GM23338 (cell line): Measurements from ENCODE around the gene UBAC2. TPM values are rescaled to one million over a fixed set of nuclear protein-coding genes. Genes with fewer than 3 reads are reported as not detected.

Experiments used
- ATAC-seq: fragments of 200-7000 bp; cut with Tn5 transposase; 3 replicates; pipeline ENCODE4 v1.9.1; 2020
- DNase-seq: peaks from one replicate; pipeline ENCODE4 v3.0.0-alpha.2; 2015; ENCODE audit warnings: low spot score
- H2AFZ ChIP-seq: fragments of 200-600 bp; sonication (generic); 2 replicates; pipeline ENCODE4 v1.8.0; 2016; ENCODE audit warnings: antibody characterized with exemption, mild to moderate bottlenecking, moderate library complexity
- H3F3A ChIP-seq: fragments of 200-600 bp; sonication (generic); replicated peaks from 2 replicates; pipeline ENCODE4 v1.8.0; 2017; ENCODE audit warnings: antibody characterized with exemption, mixed run types, low read depth
- H3K27ac ChIP-seq: fragments of 200-600 bp; sonication (generic); 2 replicates; pipeline ENCODE4 v1.6.1; 2016; ENCODE audit warnings: low read depth
- H3K27me3 ChIP-seq: fragments of 200-600 bp; sonication (generic); 2 replicates; pipeline ENCODE4 v1.8.0; 2016; ENCODE audit warnings: mild to moderate bottlenecking, mixed run types, moderate library complexity; ENCODE audit not compliant: insufficient read depth
- H3K36me3 ChIP-seq: fragments of 200-600 bp; sonication (generic); 2 replicates; pipeline ENCODE4 v1.8.0; 2016; ENCODE audit warnings: mild to moderate bottlenecking; ENCODE audit not compliant: insufficient read depth
- H3K4me1 ChIP-seq: fragments of 200-600 bp; sonication (generic); 2 replicates; pipeline ENCODE4 v1.8.0; 2016; ENCODE audit warnings: mild to moderate bottlenecking, moderate library complexity; ENCODE audit not compliant: insufficient read depth
- H3K4me2 ChIP-seq: fragments of 200-600 bp; sonication (generic); 2 replicates; pipeline ENCODE4 v1.7.1; 2017; ENCODE audit warnings: mixed run types
- H3K4me3 ChIP-seq: fragments of 200-600 bp; sonication (generic); 2 replicates; pipeline ENCODE4 v1.6.1; 2016; ENCODE audit warnings: mixed run types
- H3K79me2 ChIP-seq: fragments of 200-600 bp; sonication (generic); replicated peaks from 2 replicates; pipeline ENCODE4 v1.8.0; 2017; ENCODE audit warnings: mild to moderate bottlenecking; ENCODE audit not compliant: insufficient read depth
- H3K9me2 ChIP-seq: fragments of 200-600 bp; sonication (generic); 2 replicates; pipeline ENCODE4 v1.8.0; 2017; ENCODE audit not compliant: insufficient read depth
- H4K20me1 ChIP-seq: fragments of 200-600 bp; sonication (generic); replicated peaks from 2 replicates; pipeline ENCODE4 v1.8.0; 2017; ENCODE audit warnings: mild to moderate bottlenecking; ENCODE audit not compliant: insufficient read depth
- H3K27ac Mint-ChIP-seq: 2 replicates; pipeline ENCODE4 v1.8.0; 2020; ENCODE audit warnings: inconsistent platforms, mild to moderate bottlenecking, moderate library complexity, mixed read lengths
- H3K27me3 Mint-ChIP-seq: 3 replicates; pipeline ENCODE4 v1.8.0; 2022; ENCODE audit warnings: low read depth, mild to moderate bottlenecking, moderate library complexity, mixed read lengths, inconsistent platforms; ENCODE audit not compliant: insufficient read depth, poor library complexity
- H3K36me3 Mint-ChIP-seq: 3 replicates; pipeline ENCODE4 v1.8.0; 2021; ENCODE audit warnings: low read depth, mild to moderate bottlenecking, inconsistent platforms, moderate library complexity, mixed read lengths
- H3K4me1 Mint-ChIP-seq: 3 replicates; pipeline ENCODE4 v1.8.0; 2020; ENCODE audit warnings: mild to moderate bottlenecking, inconsistent platforms, mixed read lengths
- H3K4me3 Mint-ChIP-seq: 3 replicates; pipeline ENCODE4 v1.8.0; 2021; ENCODE audit warnings: moderate library complexity, mild to moderate bottlenecking, inconsistent platforms, mixed read lengths
- H3K9me3 Mint-ChIP-seq: 3 replicates; pipeline ENCODE4 v1.8.0; 2020; ENCODE audit warnings: moderate library complexity, mild to moderate bottlenecking, inconsistent platforms, mixed read lengths
- CREB1 ChIP-seq: fragments of 250-450 bp; sonication (Bioruptor Pico); IDR thresholded peaks from 2 replicates; pipeline ENCODE4 v1.5.0; 2020; ENCODE audit warnings: low read depth, mild to moderate bottlenecking, moderate library complexity
- EZH2 ChIP-seq: fragments of 200-600 bp; sonication (generic); IDR thresholded peaks from one replicate; pipeline ENCODE4 v1.8.0; 2017; ENCODE audit warnings: antibody characterized with exemption, mild to moderate bottlenecking, low read depth; ENCODE audit not compliant: unreplicated experiment
- EZH2phosphoT487 ChIP-seq: fragments of 200-600 bp; sonication (generic); IDR thresholded peaks from one replicate; pipeline ENCODE4 v1.8.1; 2018; ENCODE audit warnings: antibody characterized with exemption; ENCODE audit not compliant: unreplicated experiment
- JUNB ChIP-seq: IDR thresholded peaks from one replicate; pipeline ENCODE4 v1.6.1; 2016; ENCODE audit warnings: antibody characterized with exemption; ENCODE audit not compliant: unreplicated experiment
- NANOG ChIP-seq: IDR thresholded peaks from 2 replicates; pipeline ENCODE4 v1.6.1; 2016; ENCODE audit warnings: antibody characterized with exemption, borderline replicate concordance
- POLR2AphosphoS5 ChIP-seq: IDR thresholded peaks from 2 replicates; pipeline ENCODE4 v1.6.1; 2016; ENCODE audit warnings: antibody characterized with exemption, low read depth
- STAT1 ChIP-seq: IDR thresholded peaks from one replicate; pipeline ENCODE4 v1.6.1; 2016; ENCODE audit warnings: antibody characterized with exemption; ENCODE audit not compliant: unreplicated experiment
- ZNF114 ChIP-seq: fragments of 250-450 bp; sonication (Bioruptor Pico); IDR thresholded peaks from 2 replicates; pipeline ENCODE4 v1.5.0; 2020; ENCODE audit warnings: mild to moderate bottlenecking, moderate library complexity
- ZNF331 ChIP-seq: fragments of 250-450 bp; sonication (Bioruptor Pico); IDR thresholded peaks from 2 replicates; pipeline ENCODE4 v1.5.0; 2020; ENCODE audit warnings: low read depth, mild to moderate bottlenecking, moderate library complexity
- polyA plus RNA-seq: library from polyadenylated mRNA; unstranded; fragments of >200 nt; fragmentation: Nextera tagmentation; extraction: Ambion mirVana; gene quantifications from 2 replicates; pipeline ENCODE4 v1.2.1, GENCODE V29; 2016
- total RNA-seq: library from RNA; depleted of rRNA; stranded (reverse); fragments of >200 nt; shearing (Covaris generic); gene quantifications from 2 replicates; pipeline ENCODE4 v1.2.3, GENCODE V29; 2014
- TF ChIP-seq, protein P1 (sequence below): IDR thresholded peaks from one replicate; pipeline ENCODE4 v1.6.1; 2018; ENCODE audit warnings: antibody characterized with exemption; ENCODE audit not compliant: unreplicated experiment
- TF ChIP-seq, protein P2 (sequence below), 2 experiments: fragments of 200-600 bp in 1 of 2; sonication (generic) in 1 of 2; conservative IDR thresholded peaks; 2 replicates each; pipeline versions ENCODE4 v1.5.1 to v1.6.1; 2016 to 2017; ENCODE audit warnings: antibody characterized with exemption in 2 of 2, low read depth in 2 of 2, mild to moderate bottlenecking in 2 of 2, moderate library complexity in 1 of 2
- TF ChIP-seq, protein P3 (sequence below): fragments of 250-450 bp; sonication (Bioruptor Pico); IDR thresholded peaks from 2 replicates; pipeline ENCODE4 v1.5.0; 2020; ENCODE audit warnings: mild to moderate bottlenecking, moderate library complexity
- TF ChIP-seq, protein P4 (sequence below): IDR thresholded peaks from 2 replicates; pipeline ENCODE4 v1.6.1; 2016; ENCODE audit warnings: antibody characterized with exemption

Gene UBAC2
- total and polyA plus RNA-seq, 2 experiments from 2014 or later: 37.9 to 76.9 TPM

DNA sequence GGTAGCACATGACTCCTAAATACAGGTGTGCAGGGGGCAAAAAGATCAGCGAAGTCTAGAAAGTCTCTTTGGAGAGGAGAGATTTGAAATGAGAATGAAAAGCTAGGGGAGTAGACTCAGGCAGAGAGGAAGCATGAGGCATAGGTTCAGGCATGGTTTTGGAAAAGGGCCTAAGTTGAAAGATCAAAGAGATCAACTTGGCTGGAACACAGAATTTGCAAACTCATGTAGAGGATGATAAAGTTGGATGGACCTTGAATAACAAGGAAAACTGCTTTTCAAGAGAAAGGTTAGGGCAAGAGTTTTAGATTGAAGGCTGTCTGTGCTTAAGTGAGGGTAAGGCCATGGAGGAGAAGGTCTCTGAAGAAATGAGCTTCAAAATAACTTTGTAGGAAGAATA is 47.4 kb upstream of the UBAC2 start (continued):
- no peak for TF ChIP-seq ZNF331 (CRISPR knock-in tag)
- no peak for TF ChIP-seq POLR2AphosphoS5
- TF ChIP-seq NANOG: no peak

DNA sequence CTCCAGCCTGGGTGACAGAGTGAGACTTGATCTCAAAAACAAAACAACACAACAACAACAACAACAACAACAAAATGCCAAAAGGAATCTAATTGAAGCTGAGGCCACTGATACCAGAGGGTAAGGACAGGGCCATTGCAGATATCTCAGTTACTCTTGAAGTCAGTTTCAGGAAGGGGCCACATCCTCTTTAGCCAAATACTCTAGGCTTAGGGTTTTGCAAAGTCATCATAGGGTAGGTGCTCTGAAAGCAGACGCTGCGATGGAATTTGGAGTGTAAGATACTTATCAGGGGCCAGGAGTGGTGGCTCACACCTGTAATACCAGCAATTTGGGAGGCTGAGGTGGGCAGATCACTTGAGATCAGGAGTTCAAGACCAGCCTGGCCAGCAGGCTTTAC is 46.6 kb upstream of the UBAC2 start:
- no peaks in the 10 kb centered on the region; the same call in 2 of the 3 replicates for H3K9me3 Mint-ChIP-seq
- Histone ChIP-seq H3K4me2 (no peak overlapping the region), H3K9me2 (0 out of 2 replicates have a peak, but pooled peaks cover 12% of the 10 kb centered on the region), H3K27ac (no peak overlapping the region), H3K4me3 (no peak overlapping the region), H3K36me3 (no peaks in the 10 kb centered on the region), H3F3A (no peaks in the 10 kb centered on the region), H3K4me1 (no peaks in the 10 kb centered on the region), H3K27me3 (no peaks in the 10 kb centered on the region), H2AFZ (peak overlapping the region; percentile 18; the same call in 1 of the 2 replicates), H3K79me2 (no peaks in the 10 kb centered on the region), H4K20me1 (no peaks in the 10 kb centered on the region)
- H3K36me3 Mint-ChIP-seq: no peaks in the 10 kb centered on the region
- peaks cover 1% of the 10 kb centered on the region for H3K27me3 Mint-ChIP-seq
- H3K4me3 Mint-ChIP-seq: no peak overlapping the region
- peak overlapping the region; percentile 71; the same call in 1 of the 2 replicates for H3K27ac Mint-ChIP-seq
- TF ChIP-seq, protein P1, sequence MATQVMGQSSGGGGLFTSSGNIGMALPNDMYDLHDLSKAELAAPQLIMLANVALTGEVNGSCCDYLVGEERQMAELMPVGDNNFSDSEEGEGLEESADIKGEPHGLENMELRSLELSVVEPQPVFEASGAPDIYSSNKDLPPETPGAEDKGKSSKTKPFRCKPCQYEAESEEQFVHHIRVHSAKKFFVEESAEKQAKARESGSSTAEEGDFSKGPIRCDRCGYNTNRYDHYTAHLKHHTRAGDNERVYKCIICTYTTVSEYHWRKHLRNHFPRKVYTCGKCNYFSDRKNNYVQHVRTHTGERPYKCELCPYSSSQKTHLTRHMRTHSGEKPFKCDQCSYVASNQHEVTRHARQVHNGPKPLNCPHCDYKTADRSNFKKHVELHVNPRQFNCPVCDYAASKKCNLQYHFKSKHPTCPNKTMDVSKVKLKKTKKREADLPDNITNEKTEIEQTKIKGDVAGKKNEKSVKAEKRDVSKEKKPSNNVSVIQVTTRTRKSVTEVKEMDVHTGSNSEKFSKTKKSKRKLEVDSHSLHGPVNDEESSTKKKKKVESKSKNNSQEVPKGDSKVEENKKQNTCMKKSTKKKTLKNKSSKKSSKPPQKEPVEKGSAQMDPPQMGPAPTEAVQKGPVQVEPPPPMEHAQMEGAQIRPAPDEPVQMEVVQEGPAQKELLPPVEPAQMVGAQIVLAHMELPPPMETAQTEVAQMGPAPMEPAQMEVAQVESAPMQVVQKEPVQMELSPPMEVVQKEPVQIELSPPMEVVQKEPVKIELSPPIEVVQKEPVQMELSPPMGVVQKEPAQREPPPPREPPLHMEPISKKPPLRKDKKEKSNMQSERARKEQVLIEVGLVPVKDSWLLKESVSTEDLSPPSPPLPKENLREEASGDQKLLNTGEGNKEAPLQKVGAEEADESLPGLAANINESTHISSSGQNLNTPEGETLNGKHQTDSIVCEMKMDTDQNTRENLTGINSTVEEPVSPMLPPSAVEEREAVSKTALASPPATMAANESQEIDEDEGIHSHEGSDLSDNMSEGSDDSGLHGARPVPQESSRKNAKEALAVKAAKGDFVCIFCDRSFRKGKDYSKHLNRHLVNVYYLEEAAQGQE: no peak
- TF ChIP-seq, protein P2, sequence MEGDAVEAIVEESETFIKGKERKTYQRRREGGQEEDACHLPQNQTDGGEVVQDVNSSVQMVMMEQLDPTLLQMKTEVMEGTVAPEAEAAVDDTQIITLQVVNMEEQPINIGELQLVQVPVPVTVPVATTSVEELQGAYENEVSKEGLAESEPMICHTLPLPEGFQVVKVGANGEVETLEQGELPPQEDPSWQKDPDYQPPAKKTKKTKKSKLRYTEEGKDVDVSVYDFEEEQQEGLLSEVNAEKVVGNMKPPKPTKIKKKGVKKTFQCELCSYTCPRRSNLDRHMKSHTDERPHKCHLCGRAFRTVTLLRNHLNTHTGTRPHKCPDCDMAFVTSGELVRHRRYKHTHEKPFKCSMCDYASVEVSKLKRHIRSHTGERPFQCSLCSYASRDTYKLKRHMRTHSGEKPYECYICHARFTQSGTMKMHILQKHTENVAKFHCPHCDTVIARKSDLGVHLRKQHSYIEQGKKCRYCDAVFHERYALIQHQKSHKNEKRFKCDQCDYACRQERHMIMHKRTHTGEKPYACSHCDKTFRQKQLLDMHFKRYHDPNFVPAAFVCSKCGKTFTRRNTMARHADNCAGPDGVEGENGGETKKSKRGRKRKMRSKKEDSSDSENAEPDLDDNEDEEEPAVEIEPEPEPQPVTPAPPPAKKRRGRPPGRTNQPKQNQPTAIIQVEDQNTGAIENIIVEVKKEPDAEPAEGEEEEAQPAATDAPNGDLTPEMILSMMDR (conservative IDR thresholded peaks at IDR 0.05; ENCODE audit: low read depth in 2 of 2): no peak
- TF ChIP-seq POLR2AphosphoS5: no peak
- no peak for TF ChIP-seq EZH2
- TF ChIP-seq, protein P3, sequence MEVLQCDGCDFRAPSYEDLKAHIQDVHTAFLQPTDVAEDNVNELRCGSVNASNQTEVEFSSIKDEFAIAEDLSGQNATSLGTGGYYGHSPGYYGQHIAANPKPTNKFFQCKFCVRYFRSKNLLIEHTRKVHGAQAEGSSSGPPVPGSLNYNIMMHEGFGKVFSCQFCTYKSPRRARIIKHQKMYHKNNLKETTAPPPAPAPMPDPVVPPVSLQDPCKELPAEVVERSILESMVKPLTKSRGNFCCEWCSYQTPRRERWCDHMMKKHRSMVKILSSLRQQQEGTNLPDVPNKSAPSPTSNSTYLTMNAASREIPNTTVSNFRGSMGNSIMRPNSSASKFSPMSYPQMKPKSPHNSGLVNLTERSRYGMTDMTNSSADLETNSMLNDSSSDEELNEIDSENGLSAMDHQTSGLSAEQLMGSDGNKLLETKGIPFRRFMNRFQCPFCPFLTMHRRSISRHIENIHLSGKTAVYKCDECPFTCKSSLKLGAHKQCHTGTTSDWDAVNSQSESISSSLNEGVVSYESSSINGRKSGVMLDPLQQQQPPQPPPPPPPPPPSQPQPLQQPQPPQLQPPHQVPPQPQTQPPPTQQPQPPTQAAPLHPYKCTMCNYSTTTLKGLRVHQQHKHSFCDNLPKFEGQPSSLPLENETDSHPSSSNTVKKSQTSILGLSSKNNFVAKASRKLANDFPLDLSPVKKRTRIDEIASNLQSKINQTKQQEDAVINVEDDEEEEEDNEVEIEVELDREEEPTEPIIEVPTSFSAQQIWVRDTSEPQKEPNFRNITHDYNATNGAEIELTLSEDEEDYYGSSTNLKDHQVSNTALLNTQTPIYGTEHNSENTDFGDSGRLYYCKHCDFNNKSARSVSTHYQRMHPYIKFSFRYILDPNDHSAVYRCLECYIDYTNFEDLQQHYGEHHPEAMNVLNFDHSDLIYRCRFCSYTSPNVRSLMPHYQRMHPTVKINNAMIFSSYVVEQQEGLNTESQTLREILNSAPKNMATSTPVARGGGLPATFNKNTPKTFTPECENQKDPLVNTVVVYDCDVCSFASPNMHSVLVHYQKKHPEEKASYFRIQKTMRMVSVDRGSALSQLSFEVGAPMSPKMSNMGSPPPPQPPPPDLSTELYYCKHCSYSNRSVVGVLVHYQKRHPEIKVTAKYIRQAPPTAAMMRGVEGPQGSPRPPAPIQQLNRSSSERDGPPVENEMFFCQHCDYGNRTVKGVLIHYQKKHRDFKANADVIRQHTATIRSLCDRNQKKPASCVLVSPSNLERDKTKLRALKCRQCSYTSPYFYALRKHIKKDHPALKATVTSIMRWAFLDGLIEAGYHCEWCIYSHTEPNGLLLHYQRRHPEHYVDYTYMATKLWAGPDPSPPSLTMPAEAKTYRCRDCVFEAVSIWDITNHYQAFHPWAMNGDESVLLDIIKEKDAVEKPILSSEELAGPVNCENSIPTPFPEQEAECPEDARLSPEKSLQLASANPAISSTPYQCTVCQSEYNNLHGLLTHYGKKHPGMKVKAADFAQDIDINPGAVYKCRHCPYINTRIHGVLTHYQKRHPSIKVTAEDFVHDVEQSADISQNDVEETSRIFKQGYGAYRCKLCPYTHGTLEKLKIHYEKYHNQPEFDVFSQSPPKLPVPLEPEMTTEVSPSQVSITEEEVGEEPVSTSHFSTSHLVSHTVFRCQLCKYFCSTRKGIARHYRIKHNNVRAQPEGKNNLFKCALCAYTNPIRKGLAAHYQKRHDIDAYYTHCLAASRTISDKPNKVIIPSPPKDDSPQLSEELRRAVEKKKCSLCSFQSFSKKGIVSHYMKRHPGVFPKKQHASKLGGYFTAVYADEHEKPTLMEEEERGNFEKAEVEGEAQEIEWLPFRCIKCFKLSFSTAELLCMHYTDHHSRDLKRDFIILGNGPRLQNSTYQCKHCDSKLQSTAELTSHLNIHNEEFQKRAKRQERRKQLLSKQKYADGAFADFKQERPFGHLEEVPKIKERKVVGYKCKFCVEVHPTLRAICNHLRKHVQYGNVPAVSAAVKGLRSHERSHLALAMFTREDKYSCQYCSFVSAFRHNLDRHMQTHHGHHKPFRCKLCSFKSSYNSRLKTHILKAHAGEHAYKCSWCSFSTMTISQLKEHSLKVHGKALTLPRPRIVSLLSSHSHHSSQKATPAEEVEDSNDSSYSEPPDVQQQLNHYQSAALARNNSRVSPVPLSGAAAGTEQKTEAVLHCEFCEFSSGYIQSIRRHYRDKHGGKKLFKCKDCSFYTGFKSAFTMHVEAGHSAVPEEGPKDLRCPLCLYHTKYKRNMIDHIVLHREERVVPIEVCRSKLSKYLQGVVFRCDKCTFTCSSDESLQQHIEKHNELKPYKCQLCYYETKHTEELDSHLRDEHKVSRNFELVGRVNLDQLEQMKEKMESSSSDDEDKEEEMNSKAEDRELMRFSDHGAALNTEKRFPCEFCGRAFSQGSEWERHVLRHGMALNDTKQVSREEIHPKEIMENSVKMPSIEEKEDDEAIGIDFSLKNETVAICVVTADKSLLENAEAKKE (CRISPR knock-in tag): no peak
- no peak for TF ChIP-seq EZH2phosphoT487
- no peak for TF ChIP-seq STAT1
- no peak for TF ChIP-seq ZNF114 (CRISPR knock-in tag)
- TF ChIP-seq JUNB: no peak
- no peak for TF ChIP-seq NANOG
- TF ChIP-seq CREB1: no peak
- no peak for TF ChIP-seq ZNF331 (CRISPR knock-in tag)
- TF ChIP-seq, protein P4, sequence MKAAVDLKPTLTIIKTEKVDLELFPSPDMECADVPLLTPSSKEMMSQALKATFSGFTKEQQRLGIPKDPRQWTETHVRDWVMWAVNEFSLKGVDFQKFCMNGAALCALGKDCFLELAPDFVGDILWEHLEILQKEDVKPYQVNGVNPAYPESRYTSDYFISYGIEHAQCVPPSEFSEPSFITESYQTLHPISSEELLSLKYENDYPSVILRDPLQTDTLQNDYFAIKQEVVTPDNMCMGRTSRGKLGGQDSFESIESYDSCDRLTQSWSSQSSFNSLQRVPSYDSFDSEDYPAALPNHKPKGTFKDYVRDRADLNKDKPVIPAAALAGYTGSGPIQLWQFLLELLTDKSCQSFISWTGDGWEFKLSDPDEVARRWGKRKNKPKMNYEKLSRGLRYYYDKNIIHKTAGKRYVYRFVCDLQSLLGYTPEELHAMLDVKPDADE: no peak
- ATAC-seq: no peak
- no peak for DNase-seq
- H3K4me1 Mint-ChIP-seq: no peaks in the 10 kb centered on the region
